Transverse colon (tissue), 4 donors: ENCODE data around the gene ACTN1.

Experiments
- POLR2AphosphoS5 ChIP-seq, 3 donors: sonication (generic); formaldehyde crosslinking; IDR thresholded peaks; one replicate each; pipeline ENCODE4 v1.6.1; 2016; ENCODE audit warnings: antibody characterized with exemption in 3 of 3
- TF ChIP-seq, protein P1 (sequence below), 5 experiments: fragments of 200-600 bp in 3 of 5; fragments of 450-650 bp in 2 of 5; sonication (generic) in 3 of 5; IDR thresholded peaks; 1 replicate in 2 of 5; 2 replicates in 3 of 5; pipeline ENCODE4 v1.5.1; 2016 to 2017; ENCODE audit warnings: antibody characterized with exemption in 5 of 5, inconsistent platforms in 3 of 5, mild to moderate bottlenecking in 2 of 5, moderate library complexity in 1 of 5

DNA sequence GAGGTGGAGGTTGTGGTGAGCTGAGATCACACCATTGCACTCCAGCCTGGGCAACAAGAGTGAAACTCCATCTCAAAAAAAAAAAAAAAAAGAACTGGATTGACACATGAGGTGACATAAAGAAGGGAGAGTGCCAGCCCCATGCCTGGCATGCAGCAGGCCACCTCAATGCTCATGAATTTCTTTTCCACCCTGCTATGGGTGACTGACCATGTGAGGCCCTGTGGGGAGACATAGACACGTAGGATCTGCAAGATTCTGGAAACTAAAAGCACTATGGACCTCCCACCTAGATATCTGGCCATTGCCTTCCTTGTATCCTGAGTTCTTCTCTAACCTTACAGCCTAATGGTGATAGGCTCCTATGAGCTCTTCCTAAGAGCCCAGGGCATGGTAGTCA, 5.6 kb upstream of the ACTN1 start:
- TF ChIP-seq, protein P1, sequence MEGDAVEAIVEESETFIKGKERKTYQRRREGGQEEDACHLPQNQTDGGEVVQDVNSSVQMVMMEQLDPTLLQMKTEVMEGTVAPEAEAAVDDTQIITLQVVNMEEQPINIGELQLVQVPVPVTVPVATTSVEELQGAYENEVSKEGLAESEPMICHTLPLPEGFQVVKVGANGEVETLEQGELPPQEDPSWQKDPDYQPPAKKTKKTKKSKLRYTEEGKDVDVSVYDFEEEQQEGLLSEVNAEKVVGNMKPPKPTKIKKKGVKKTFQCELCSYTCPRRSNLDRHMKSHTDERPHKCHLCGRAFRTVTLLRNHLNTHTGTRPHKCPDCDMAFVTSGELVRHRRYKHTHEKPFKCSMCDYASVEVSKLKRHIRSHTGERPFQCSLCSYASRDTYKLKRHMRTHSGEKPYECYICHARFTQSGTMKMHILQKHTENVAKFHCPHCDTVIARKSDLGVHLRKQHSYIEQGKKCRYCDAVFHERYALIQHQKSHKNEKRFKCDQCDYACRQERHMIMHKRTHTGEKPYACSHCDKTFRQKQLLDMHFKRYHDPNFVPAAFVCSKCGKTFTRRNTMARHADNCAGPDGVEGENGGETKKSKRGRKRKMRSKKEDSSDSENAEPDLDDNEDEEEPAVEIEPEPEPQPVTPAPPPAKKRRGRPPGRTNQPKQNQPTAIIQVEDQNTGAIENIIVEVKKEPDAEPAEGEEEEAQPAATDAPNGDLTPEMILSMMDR (IDR thresholded peaks at IDR 0.05): no peak
- no peak for TF ChIP-seq POLR2AphosphoS5 (IDR thresholded peaks at IDR 0.05)
